ENCODE measurements around the gene RPTOR. TPM values are rescaled to one million over a fixed set of nuclear protein-coding genes. Genes with fewer than 3 reads are reported as not detected.

The RPTOR gene
- total RNA-seq, 1 donor = 27.9 TPM

DNA sequence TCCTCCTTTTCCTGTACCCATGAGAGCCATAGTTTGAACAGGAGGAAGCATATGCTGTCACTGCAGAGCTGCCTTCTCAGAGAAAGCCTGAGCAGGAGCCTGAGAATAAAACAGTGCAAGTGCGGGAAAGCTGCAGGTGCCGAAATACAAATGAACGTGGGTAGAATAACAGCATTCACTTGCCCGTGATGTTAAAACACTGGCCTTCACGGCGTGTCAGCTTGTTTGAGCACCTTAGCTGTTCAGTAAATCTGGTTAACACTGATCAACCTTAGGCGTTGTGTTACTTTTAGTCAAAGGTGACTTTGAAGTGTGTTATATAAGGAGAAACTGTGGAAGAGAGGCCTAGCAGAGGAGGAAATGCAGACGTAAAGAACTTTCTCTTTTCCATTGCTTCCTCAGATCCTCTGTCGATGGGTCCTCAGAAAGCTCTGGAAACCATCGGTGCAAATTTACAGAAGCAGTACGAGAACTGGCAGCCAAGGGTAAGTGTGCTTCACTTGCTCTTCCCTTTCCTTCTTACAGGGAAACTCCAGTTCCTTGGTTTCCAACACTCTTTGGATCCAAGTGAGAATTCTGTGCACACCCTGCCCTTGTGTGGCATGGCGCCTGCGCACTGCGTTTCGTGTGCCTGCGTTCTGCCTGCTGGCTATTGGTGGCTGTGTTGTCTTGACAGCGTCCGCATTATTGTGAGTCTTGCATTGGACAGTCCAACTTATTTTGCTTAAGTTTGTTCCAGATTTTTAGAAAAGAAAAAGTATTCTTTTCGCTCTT, 98.9 kb downstream of the RPTOR start:
- Histone ChIP-seq H2AFZ (ENCODE audit: low read length) (no peak overlapping the region), H3K36me3 (ENCODE audit: insufficient read depth, low read length) (no peaks in the 10 kb centered on the region), H3K27me3 (ENCODE audit: insufficient read depth, low read length) (no peaks in the 10 kb centered on the region), H3K79me2 (ENCODE audit: insufficient read depth, low read length) (peaks cover 37% of the 10 kb centered on the region), H4K20me1 (ENCODE audit: insufficient read depth, low read length) (peaks cover 20% of the 10 kb centered on the region), H3K4me1 (ENCODE audit: insufficient read depth, low read length) (peaks cover 15% of the 10 kb centered on the region), H3K4me2 (ENCODE audit: insufficient read depth, low read length) (no peak overlapping the region), H3K4me3 (ENCODE audit: insufficient read depth, low read length) (no peak overlapping the region), H3K27ac (ENCODE audit: low read depth, low read length) (no peak overlapping the region), H3K9me3 (ENCODE audit: low read depth, low read length) (no peaks in the 10 kb centered on the region)
- TF ChIP-seq, protein P1, sequence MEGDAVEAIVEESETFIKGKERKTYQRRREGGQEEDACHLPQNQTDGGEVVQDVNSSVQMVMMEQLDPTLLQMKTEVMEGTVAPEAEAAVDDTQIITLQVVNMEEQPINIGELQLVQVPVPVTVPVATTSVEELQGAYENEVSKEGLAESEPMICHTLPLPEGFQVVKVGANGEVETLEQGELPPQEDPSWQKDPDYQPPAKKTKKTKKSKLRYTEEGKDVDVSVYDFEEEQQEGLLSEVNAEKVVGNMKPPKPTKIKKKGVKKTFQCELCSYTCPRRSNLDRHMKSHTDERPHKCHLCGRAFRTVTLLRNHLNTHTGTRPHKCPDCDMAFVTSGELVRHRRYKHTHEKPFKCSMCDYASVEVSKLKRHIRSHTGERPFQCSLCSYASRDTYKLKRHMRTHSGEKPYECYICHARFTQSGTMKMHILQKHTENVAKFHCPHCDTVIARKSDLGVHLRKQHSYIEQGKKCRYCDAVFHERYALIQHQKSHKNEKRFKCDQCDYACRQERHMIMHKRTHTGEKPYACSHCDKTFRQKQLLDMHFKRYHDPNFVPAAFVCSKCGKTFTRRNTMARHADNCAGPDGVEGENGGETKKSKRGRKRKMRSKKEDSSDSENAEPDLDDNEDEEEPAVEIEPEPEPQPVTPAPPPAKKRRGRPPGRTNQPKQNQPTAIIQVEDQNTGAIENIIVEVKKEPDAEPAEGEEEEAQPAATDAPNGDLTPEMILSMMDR (IDR thresholded peaks at IDR 0.05; ENCODE audit: extremely low read depth, low read depth, low read length) = no peak
- DNase-seq (ENCODE audit: insufficient read length, low spot score, missing footprints) = no peak

- no peaks in the 10 kb centered on the region for H3K36me3 ChIP-seq (ENCODE audit: insufficient read depth, low read length)
- no peaks in the 10 kb centered on the region for H3K27me3 ChIP-seq (ENCODE audit: insufficient read depth, low read length)
- no peak overlapping the region for H3K27ac ChIP-seq (ENCODE audit: low read depth, low read length)
- DNase-seq (ENCODE audit: insufficient read length, low spot score, missing footprints) = peak; percentile 60
- TF ChIP-seq, protein P1 (IDR thresholded peaks at IDR 0.05; ENCODE audit: extremely low read depth, low read depth, low read length) = no peak
- H3K4me3 ChIP-seq (ENCODE audit: insufficient read depth, low read length) = no peak overlapping the region
- no peak overlapping the region for H3K4me2 ChIP-seq (ENCODE audit: insufficient read depth, low read length)
- no peak overlapping the region for H2AFZ ChIP-seq (ENCODE audit: low read length)
- H3K4me1 ChIP-seq (ENCODE audit: insufficient read depth, low read length) = peaks cover 25% of the 10 kb centered on the region
- peaks cover 16% of the 10 kb centered on the region for H4K20me1 ChIP-seq (ENCODE audit: insufficient read depth, low read length)
- H3K9me3 ChIP-seq (ENCODE audit: low read depth, low read length) = no peaks in the 10 kb centered on the region
- peaks cover 44% of the 10 kb centered on the region for H3K79me2 ChIP-seq (ENCODE audit: insufficient read depth, low read length)
These were observed 99.9 kb downstream of the RPTOR start for GRCh38 chr17:80644536-80644935.

DNA sequence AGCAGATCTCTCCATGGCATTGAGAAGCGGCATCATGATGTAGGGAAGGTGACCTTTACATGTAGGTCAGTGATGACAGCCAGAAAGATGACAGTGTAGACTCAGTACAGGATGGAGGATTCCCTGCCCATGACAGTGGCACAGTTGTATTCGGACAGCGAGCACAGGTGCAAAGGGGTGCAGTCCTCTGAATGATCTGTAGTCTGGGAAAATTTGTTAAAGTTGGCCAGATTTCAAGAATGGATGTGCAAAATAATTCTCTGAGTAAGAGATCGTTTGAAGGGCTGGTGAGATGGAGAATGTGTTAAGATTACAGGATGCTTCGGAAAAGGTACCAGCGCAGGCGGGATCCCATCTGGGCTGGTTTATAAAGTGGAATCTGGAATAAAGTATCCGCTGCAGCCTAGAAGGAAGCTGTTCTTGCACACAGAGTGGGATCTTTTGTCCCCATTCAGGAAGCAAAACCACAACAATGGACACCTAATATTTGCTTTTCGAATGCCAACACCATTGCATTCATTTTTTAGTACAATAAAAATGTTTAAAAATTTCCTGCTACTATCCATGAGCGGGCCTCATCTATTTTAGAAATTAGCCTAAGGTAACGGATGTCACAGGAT, 101.2 kb downstream of the RPTOR start:
- Histone ChIP-seq H3K27me3 (ENCODE audit: insufficient read depth, low read length) (no peaks in the 10 kb centered on the region), H3K4me2 (ENCODE audit: insufficient read depth, low read length) (no peak overlapping the region), H4K20me1 (ENCODE audit: insufficient read depth, low read length) (peaks cover 9% of the 10 kb centered on the region), H3K9me3 (ENCODE audit: low read depth, low read length) (no peaks in the 10 kb centered on the region), H3K79me2 (ENCODE audit: insufficient read depth, low read length) (peaks cover 43% of the 10 kb centered on the region), H3K27ac (ENCODE audit: low read depth, low read length) (no peak overlapping the region), H3K4me1 (ENCODE audit: insufficient read depth, low read length) (peaks cover 37% of the 10 kb centered on the region), H3K4me3 (ENCODE audit: insufficient read depth, low read length) (no peak overlapping the region), H2AFZ (ENCODE audit: low read length) (no peak overlapping the region), H3K36me3 (ENCODE audit: insufficient read depth, low read length) (no peaks in the 10 kb centered on the region)
- TF ChIP-seq, protein P1 (IDR thresholded peaks at IDR 0.05; ENCODE audit: extremely low read depth, low read depth, low read length) = no peak
- DNase-seq (ENCODE audit: insufficient read length, low spot score, missing footprints) = no peak

- Histone ChIP-seq H3K79me2 (ENCODE audit: insufficient read depth, low read length) (peaks cover 45% of the 10 kb centered on the region), H3K4me1 (ENCODE audit: insufficient read depth, low read length) (peaks cover 37% of the 10 kb centered on the region), H3K36me3 (ENCODE audit: insufficient read depth, low read length) (no peaks in the 10 kb centered on the region), H3K27me3 (ENCODE audit: insufficient read depth, low read length) (no peaks in the 10 kb centered on the region), H4K20me1 (ENCODE audit: insufficient read depth, low read length) (peaks cover 9% of the 10 kb centered on the region), H3K27ac (ENCODE audit: low read depth, low read length) (no peak overlapping the region), H3K4me3 (ENCODE audit: insufficient read depth, low read length) (no peak overlapping the region), H2AFZ (ENCODE audit: low read length) (no peak overlapping the region), H3K4me2 (ENCODE audit: insufficient read depth, low read length) (no peak overlapping the region), H3K9me3 (ENCODE audit: low read depth, low read length) (no peaks in the 10 kb centered on the region)
- no peak for DNase-seq (ENCODE audit: insufficient read length, low spot score, missing footprints)
- TF ChIP-seq, protein P1 (IDR thresholded peaks at IDR 0.05; ENCODE audit: extremely low read depth, low read depth, low read length) = no peak
These were observed 101.7 kb downstream of the RPTOR start for GRCh38 chr17:80646328-80646727.
